Natural killer cell (primary cell): ENCODE results near the gene APOA5. TPM values are rescaled to one million over a fixed set of nuclear protein-coding genes. Genes with fewer than 3 reads are reported as not detected.
"Not testable (repeated sequence)": the region's sequence is repeated elsewhere in the genome, so short reads cannot be mapped to it uniquely, and the experiment has no call there.

Source experiments
- ATAC-seq, 3 donors: fragments of 150-1000 bp in 2 of 3; fragments of 200-7000 bp in 1 of 3; cut with Tn5 transposase; 1 replicate in 1 of 3; 2 replicates in 2 of 3; pipeline ENCODE4 v1.10.0; 2021; ENCODE audit warnings: mild to moderate bottlenecking in 2 of 3, moderate library complexity in 2 of 3
- DNase-seq, 2 donors: peaks; one replicate each; pipeline versions ENCODE4 v3.0.0 to v3.0.0-alpha.2; 2013 to 2021; ENCODE audit warnings: mixed read lengths in 1 of 2
- H3K27ac ChIP-seq: one replicate; pipeline ENCODE4 v1.5.1; 2013; ENCODE audit warnings: mild to moderate bottlenecking, low read length
- H3K27me3 ChIP-seq: one replicate; pipeline ENCODE4 v1.6.1; 2013; ENCODE audit warnings: low read length; ENCODE audit not compliant: control insufficient read depth, insufficient read depth
- H3K36me3 ChIP-seq: one replicate; pipeline ENCODE4 v1.6.1; 2013; ENCODE audit warnings: low read length; ENCODE audit not compliant: control insufficient read depth, insufficient read depth
- H3K4me1 ChIP-seq: one replicate; pipeline ENCODE4 v1.6.1; 2013; ENCODE audit warnings: low read length; ENCODE audit not compliant: control insufficient read depth, insufficient read depth
- H3K4me3 ChIP-seq: one replicate; pipeline ENCODE4 v1.5.1; 2013; ENCODE audit warnings: low read length
- H3K9me3 ChIP-seq: one replicate; pipeline ENCODE4 v1.6.1; 2013; ENCODE audit warnings: low read length; ENCODE audit not compliant: control insufficient read depth, insufficient read depth
- H3K27ac Mint-ChIP-seq, 2 donors: one replicate each; pipeline ENCODE4 v1.8.0; 2022; ENCODE audit warnings: mild to moderate bottlenecking in 2 of 2, mixed read lengths in 2 of 2, moderate library complexity in 1 of 2
- H3K27me3 Mint-ChIP-seq, 2 donors: one replicate each; pipeline ENCODE4 v1.8.0; 2022; ENCODE audit warnings: low read depth in 2 of 2, mixed read lengths in 2 of 2
- H3K36me3 Mint-ChIP-seq: one replicate; pipeline ENCODE4 v1.8.0; 2022; ENCODE audit warnings: mixed read lengths
- H3K4me1 Mint-ChIP-seq, 2 donors: one replicate each; pipeline ENCODE4 v1.8.0; 2022; ENCODE audit warnings: mixed read lengths in 2 of 2
- H3K4me3 Mint-ChIP-seq: one replicate; pipeline ENCODE4 v1.8.0; 2022; ENCODE audit warnings: mild to moderate bottlenecking, moderate library complexity, mixed read lengths
- H3K9me3 Mint-ChIP-seq, 2 donors: one replicate each; pipeline ENCODE4 v1.8.0; 2022; ENCODE audit warnings: mixed read lengths in 2 of 2
- CTCF ChIP-seq: fragments of 200-600 bp; IDR thresholded peaks from one replicate; pipeline ENCODE4 v1.8.0; 2022; ENCODE audit warnings: antibody characterized with exemption
- WGBS: methylation state at CpG from one replicate; pipeline ENCODE4 v1.1.7; 2013; ENCODE audit warnings: missing lambda C conversion rate; ENCODE audit not compliant: insufficient coverage; 5-methylcytosine and 5-hydroxymethylcytosine counted together
- intact Hi-C: fragments of 100-400 bp; cut with micrococcal nuclease; formaldehyde crosslinking; loops from one replicate; pipeline ENCODE4 v1.14.2; 2022
- total RNA-seq, 4 donors: library from RNA; stranded (reverse); fragments of 120-200 nt in 1 of 4; gene quantifications; one replicate each; pipeline versions ENCODE4 v1.2.3 to v1.2.4, GENCODE V29; 2013 to 2022

APOA5 gene
- total RNA-seq, 3 donors from 2014 or later (not counting 1 experiment from before 2014, with no cell fraction given): not detected

DNA sequence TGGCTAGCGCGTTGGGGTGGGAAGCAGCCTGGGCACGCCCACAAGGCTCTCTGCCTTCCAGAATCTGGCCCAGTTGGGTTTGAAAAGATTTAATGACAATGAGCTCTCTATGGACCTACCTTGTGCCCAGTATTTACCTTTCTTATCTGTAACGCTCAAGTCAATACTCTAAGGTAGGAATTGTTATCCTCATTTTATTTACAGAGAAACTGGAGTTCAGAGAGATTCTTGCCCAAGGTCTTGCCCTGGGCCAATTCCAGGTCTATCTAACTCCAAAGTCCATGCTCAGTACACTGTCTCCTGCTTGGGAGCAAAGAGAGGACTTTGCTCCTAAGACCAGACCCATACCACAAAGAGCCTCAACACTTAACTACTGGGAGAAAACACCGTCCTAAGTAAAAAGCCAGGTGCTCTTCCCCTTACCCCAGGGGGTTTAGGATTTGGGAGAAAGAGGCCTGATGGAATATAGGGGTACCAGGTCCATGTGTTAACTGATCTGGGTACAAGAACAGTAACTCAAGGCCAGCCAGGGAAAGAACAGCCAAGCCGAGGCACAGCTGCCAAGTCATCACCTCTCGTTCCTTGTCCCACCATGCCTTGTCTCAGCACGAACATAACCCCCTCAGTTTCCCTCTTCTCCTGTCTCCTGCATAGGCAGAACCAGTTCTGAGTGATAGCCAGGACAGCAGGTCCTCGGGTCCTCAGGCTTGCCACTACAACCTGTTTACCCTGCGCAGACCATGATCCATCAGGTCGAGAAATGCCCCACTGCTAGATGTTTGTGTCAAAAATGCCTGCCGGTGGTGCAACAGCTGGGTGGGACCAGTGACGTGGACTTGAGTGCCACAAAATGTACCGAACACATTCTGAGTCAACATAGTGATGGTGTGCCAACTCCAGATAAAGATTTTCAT is 16.8 kb upstream of the APOA5 start:
- H3K36me3 ChIP-seq: no peaks in the 10 kb centered on the region
- no peak for TF ChIP-seq CTCF
- no peak overlapping the region for H3K4me3 ChIP-seq
- DNase-seq: no peak
- no peaks in the 10 kb centered on the region for H3K36me3 Mint-ChIP-seq
- H3K27ac Mint-ChIP-seq: no peak overlapping the region
- H3K9me3 Mint-ChIP-seq: no peaks in the 10 kb centered on the region
- no peak overlapping the region for H3K4me3 Mint-ChIP-seq
- intact Hi-C loops: no loop called here
- H3K4me1 Mint-ChIP-seq: no peaks in the 10 kb centered on the region
- H3K9me3 ChIP-seq: no peaks in the 10 kb centered on the region
- no peaks in the 10 kb centered on the region for H3K27me3 ChIP-seq
- no peaks in the 10 kb centered on the region for H3K4me1 ChIP-seq
- ATAC-seq: no peak
- H3K27ac ChIP-seq: no peak overlapping the region
- 84% methylated on average over 13 of the region's 14 CpGs for WGBS
- peaks cover 0 to 8% of the 10 kb centered on the region in 2 donors for H3K27me3 Mint-ChIP-seq

- H3K36me3 Mint-ChIP-seq: no peaks in the 10 kb centered on the region
- no peaks in the 10 kb centered on the region for H3K36me3 ChIP-seq
- H3K4me1 Mint-ChIP-seq: no peaks in the 10 kb centered on the region
- no peaks in the 10 kb centered on the region for H3K9me3 ChIP-seq
- DNase-seq: no peak
- no peaks in the 10 kb centered on the region for H3K9me3 Mint-ChIP-seq
- intact Hi-C loops: no loop called here
- H3K4me3 Mint-ChIP-seq: no peak overlapping the region
- H3K4me3 ChIP-seq: no peak overlapping the region
- peaks cover 2 to 8% of the 10 kb centered on the region in 2 donors for H3K27me3 Mint-ChIP-seq
- no peaks in the 10 kb centered on the region for H3K27me3 ChIP-seq
- no peak for TF ChIP-seq CTCF
- 97% methylated on average over 6 of the region's 6 CpGs for WGBS
- no peaks in the 10 kb centered on the region for H3K4me1 ChIP-seq
- no peak overlapping the region for H3K27ac Mint-ChIP-seq
- ATAC-seq: no peak
- no peak overlapping the region for H3K27ac ChIP-seq
These were observed 16.1 kb upstream of the APOA5 start for GRCh38 chr11:116807601-116808261.

DNA sequence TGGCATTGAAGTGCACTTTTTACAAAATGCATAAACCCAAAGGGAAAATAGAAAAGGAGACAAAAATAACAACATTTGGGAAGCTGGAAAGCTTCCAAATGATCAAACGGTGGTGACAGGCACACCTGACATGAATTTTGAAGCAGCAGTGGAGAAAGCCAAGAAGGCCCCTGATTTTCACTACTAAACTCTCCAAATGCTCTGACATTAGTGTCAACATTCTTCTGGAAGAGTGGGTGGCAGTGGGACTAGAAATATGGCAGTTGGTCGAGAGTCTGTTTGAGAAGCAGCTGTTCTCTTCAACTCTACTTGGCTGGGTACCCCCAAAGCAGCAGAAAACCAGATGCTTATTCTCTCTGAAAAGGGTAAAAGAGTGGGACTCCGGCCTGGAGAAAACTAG is 12.3 kb upstream of the APOA5 start:
- H3K4me3 ChIP-seq: no peak overlapping the region
- no peak overlapping the region for H3K27ac ChIP-seq
- TF ChIP-seq CTCF: no peak
- DNase-seq: no peak
- no peaks in the 10 kb centered on the region for H3K36me3 Mint-ChIP-seq
- H3K9me3 ChIP-seq: no peaks in the 10 kb centered on the region
- H3K4me3 Mint-ChIP-seq: no peak overlapping the region
- WGBS: 73% methylated on average over 3 of the region's 3 CpGs
- H3K9me3 Mint-ChIP-seq: no peaks in the 10 kb centered on the region
- H3K4me1 Mint-ChIP-seq: no peaks in the 10 kb centered on the region
- H3K36me3 ChIP-seq: no peaks in the 10 kb centered on the region
- H3K4me1 ChIP-seq: no peaks in the 10 kb centered on the region
- no peaks in the 10 kb centered on the region for H3K27me3 ChIP-seq
- no peak for ATAC-seq
- intact Hi-C loops: no loop called here
- no peak overlapping the region for H3K27ac Mint-ChIP-seq
- H3K27me3 Mint-ChIP-seq: peaks cover 8 to 21% of the 10 kb centered on the region in 2 donors

DNA sequence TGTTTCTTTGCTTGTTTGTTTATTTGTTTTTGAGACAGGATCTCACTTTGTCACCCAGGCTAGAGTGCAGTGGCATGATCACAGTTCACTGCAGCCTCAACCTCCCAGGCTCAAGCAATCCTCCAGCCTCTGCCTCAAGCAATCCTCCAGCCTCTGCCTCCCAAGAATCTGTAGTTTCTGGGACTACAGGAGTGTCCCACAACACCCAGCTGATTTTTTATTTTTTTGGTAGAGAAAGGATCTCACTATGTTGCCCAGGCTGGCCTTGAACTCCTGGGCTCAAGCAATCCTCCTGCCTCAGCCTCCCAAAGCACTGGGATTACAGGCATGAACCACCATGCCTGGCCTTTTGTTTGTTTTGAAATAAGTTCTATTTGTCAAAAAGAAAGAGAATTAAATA is 10.0 kb upstream of the APOA5 start:
- H3K36me3 Mint-ChIP-seq, H3K4me3 ChIP-seq, H3K4me1 Mint-ChIP-seq, H3K36me3 ChIP-seq, intact Hi-C loops, H3K9me3 Mint-ChIP-seq, DNase-seq, H3K4me3 Mint-ChIP-seq, H3K4me1 ChIP-seq, ATAC-seq, H3K27ac Mint-ChIP-seq, H3K27ac ChIP-seq, H3K27me3 ChIP-seq, H3K9me3 ChIP-seq: not testable (repeated sequence)
- peaks cover 6 to 26% of the 10 kb centered on the region in 2 donors for H3K27me3 Mint-ChIP-seq
